ENCODE results near the gene SRC. TPM values are rescaled to one million over a fixed set of nuclear protein-coding genes. Genes with fewer than 3 reads are reported as not detected.

The SRC gene
- total and polyA plus RNA-seq, 2 of the 8 experiments (the other 6 are each of a cell fraction or from before 2014, with no cell fraction given): 27.6 to 28.8 TPM

GRCh38 chr20:37303637-37304036 is 42.3 kb upstream of the SRC start (continued):
- TF ChIP-seq CTBP2 (IDR thresholded peaks at IDR 0.05; ENCODE audit: borderline replicate concordance, insufficient read depth, insufficient read length, low read length) (no peak), CHD1 (IDR thresholded peaks at IDR 0.05; ENCODE audit: low read depth, low read length) (no peak), BACH1 (IDR thresholded peaks at IDR 0.05; ENCODE audit: low read length) (no peak), SP2 (IDR thresholded peaks at IDR 0.05; ENCODE audit: low read length) (no peak)
- TF ChIP-seq, protein P1, sequence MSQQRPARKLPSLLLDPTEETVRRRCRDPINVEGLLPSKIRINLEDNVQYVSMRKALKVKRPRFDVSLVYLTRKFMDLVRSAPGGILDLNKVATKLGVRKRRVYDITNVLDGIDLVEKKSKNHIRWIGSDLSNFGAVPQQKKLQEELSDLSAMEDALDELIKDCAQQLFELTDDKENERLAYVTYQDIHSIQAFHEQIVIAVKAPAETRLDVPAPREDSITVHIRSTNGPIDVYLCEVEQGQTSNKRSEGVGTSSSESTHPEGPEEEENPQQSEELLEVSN (IDR thresholded peaks at IDR 0.05): no peak

All from H1 (cell line).